Bronchial epithelial cell (primary cell): ENCODE data around the gene OR13J1. TPM values are rescaled to one million over a fixed set of nuclear protein-coding genes. Genes with fewer than 3 reads are reported as not detected.

Source experiments
- DNase-seq: peaks from one replicate; pipeline ENCODE4 v3.0.0-alpha.2; 2010; ENCODE audit warnings: low read depth
- FAIRE-seq: peaks from 2 replicates; lab custom pipeline; 2011; peaks lifted over from hg19 to GRCh38; lab: Jason Lieb, UNC
- H3K27me3 ChIP-seq: 2 replicates; pipeline ENCODE4 v1.5.1; 2011; ENCODE audit warnings: low read length; ENCODE audit not compliant: control insufficient read depth, insufficient read depth
- H3K36me3 ChIP-seq: 2 replicates; pipeline ENCODE4 v1.5.1; 2011; ENCODE audit warnings: low read length; ENCODE audit not compliant: control insufficient read depth, insufficient read depth
- H3K4me3 ChIP-seq: 2 replicates; pipeline ENCODE4 v1.5.1; 2011; ENCODE audit warnings: mild to moderate bottlenecking, low read depth, low read length, control low read depth
- CTCF ChIP-seq: IDR thresholded peaks from 2 replicates; pipeline ENCODE4 v1.5.1; 2011; ENCODE audit warnings: mild to moderate bottlenecking, moderate library complexity, low read length, control low read depth, inconsistent platforms; ENCODE audit not compliant: insufficient read depth, severe bottlenecking
- total RNA-seq: library from RNA; depleted of rRNA; stranded (reverse); fragments of >200 nt; gene quantifications from 2 replicates; pipeline ENCODE4 v1.2.1, GENCODE V29; 2014

Gene OR13J1
- total RNA-seq, 1 donor from 2014 or later: not detected

- no peak for FAIRE-seq
Observed at GRCh38 chr9:35909687-35910612, 39.7 kb upstream of the OR13J1 start.

GRCh38 chr9:35909274-35909673, 39.1 kb upstream of the OR13J1 start, which contains the start of gene SPAAR:
Gene SPAAR (plus strand): TSS chr9:35909490. CDS start chr9:35910464, 974 bp downstream.
- FAIRE-seq (no peak), DNase-seq (no peak)
- H3K4me3 ChIP-seq: no peak within 1 kb of the TSS
- H3K36me3 ChIP-seq: no peaks in the 10 kb centered on the region
- no peaks in the 10 kb centered on the region for H3K27me3 ChIP-seq
- TF ChIP-seq CTCF: no peak

More at GRCh38 chr9:35909687-35910612, 39.7 kb upstream of the OR13J1 start:
- no peaks in the 10 kb centered on the region for H3K27me3 ChIP-seq
- H3K36me3 ChIP-seq: no peaks in the 10 kb centered on the region
- no peak for DNase-seq
- TF ChIP-seq CTCF: no peak
- H3K4me3 ChIP-seq: no peak overlapping the region

- H3K4me3 ChIP-seq: no peak overlapping the region
Observed at GRCh38 chr9:35908504-35909125, 38.4 kb upstream of the OR13J1 start.

GRCh38 chr9:35907711-35908503, 37.7 kb upstream of the OR13J1 start:
- DNase-seq (peak; percentile 87), FAIRE-seq (peak; percentile 95)
- Histone ChIP-seq H3K4me3 (no peak overlapping the region), H3K36me3 (no peaks in the 10 kb centered on the region), H3K27me3 (no peaks in the 10 kb centered on the region)
- TF ChIP-seq CTCF: no peak

More at GRCh38 chr9:35908504-35909125, 38.4 kb upstream of the OR13J1 start:
- FAIRE-seq (no peak), DNase-seq (no peak)
- Histone ChIP-seq H3K36me3 (no peaks in the 10 kb centered on the region), H3K27me3 (no peaks in the 10 kb centered on the region)
- no peak for TF ChIP-seq CTCF

GRCh38 chr9:35906923-35907699, 36.9 kb upstream of the OR13J1 start:
- no peak overlapping the region for H3K4me3 ChIP-seq
- DNase-seq (peak; percentile 32), FAIRE-seq (no peak)

More at GRCh38 chr9:35906923-35907699, 36.9 kb upstream of the OR13J1 start:
- Histone ChIP-seq H3K27me3 (no peaks in the 10 kb centered on the region), H3K36me3 (no peaks in the 10 kb centered on the region)
- TF ChIP-seq CTCF: no peak
